Muscle layer of duodenum (tissue), 2 donors: Measurements from ENCODE around the gene ST6GALNAC4.

Experiments used
- H3K27ac ChIP-seq: one replicate; pipeline ENCODE4 v1.7.0; 2013; ENCODE audit warnings: mild to moderate bottlenecking, low read length
- H3K27me3 ChIP-seq: one replicate; pipeline ENCODE4 v1.7.0; 2013; ENCODE audit warnings: low read depth, mild to moderate bottlenecking, control low read depth, low read length
- H3K36me3 ChIP-seq, 2 donors: one replicate each; pipeline ENCODE4 v1.7.0; 2013; ENCODE audit warnings: low read length in 2 of 2, control low read depth in 1 of 2, mild to moderate bottlenecking in 1 of 2; ENCODE audit not compliant: insufficient read depth in 2 of 2, control insufficient read depth in 1 of 2
- H3K4me1 ChIP-seq, 2 donors: one replicate each; pipeline ENCODE4 v1.7.0; 2013; ENCODE audit warnings: low read length in 2 of 2, mild to moderate bottlenecking in 2 of 2, control low read depth in 1 of 2, moderate library complexity in 1 of 2; ENCODE audit not compliant: insufficient read depth in 2 of 2, control insufficient read depth in 1 of 2
- H3K4me3 ChIP-seq, 2 donors: one replicate each; pipeline ENCODE4 v1.7.0; 2013; ENCODE audit warnings: low read length in 2 of 2, low read depth in 1 of 2, mild to moderate bottlenecking in 1 of 2
- H3K9me3 ChIP-seq, 2 donors: one replicate each; pipeline ENCODE4 v1.7.0; 2013; ENCODE audit warnings: low read length in 2 of 2, control low read depth in 1 of 2, mild to moderate bottlenecking in 1 of 2; ENCODE audit not compliant: control insufficient read depth in 1 of 2
- donor health status: healthy.

ST6GALNAC4 gene

GRCh38 chr9:127945338-127945737, 28.5 kb upstream of the ST6GALNAC4 start:
- Histone ChIP-seq H3K9me3 (no peaks in the 10 kb centered on the region), H3K4me3 (no peak overlapping the region), H3K27ac (no peak overlapping the region), H3K27me3 (no peaks in the 10 kb centered on the region), H3K4me1 (peaks cover 0 to 36% of the 10 kb centered on the region in 2 donors), H3K36me3 (peaks cover 20 to 28% of the 10 kb centered on the region in 2 donors)

- no peak overlapping the region for H3K4me3 ChIP-seq
- peaks cover 0 to 32% of the 10 kb centered on the region in 2 donors for H3K4me1 ChIP-seq
- peaks cover 20 to 28% of the 10 kb centered on the region in 2 donors for H3K36me3 ChIP-seq
- no peak overlapping the region for H3K27ac ChIP-seq
- H3K27me3 ChIP-seq: no peaks in the 10 kb centered on the region
- H3K9me3 ChIP-seq: no peaks in the 10 kb centered on the region
Observed at GRCh38 chr9:127944586-127945218, 27.9 kb upstream of the ST6GALNAC4 start.

- Histone ChIP-seq H3K9me3 (no peaks in the 10 kb centered on the region), H3K27ac (no peak overlapping the region), H3K4me1 (peaks cover 0 to 28% of the 10 kb centered on the region in 2 donors), H3K36me3 (peaks cover 20 to 28% of the 10 kb centered on the region in 2 donors), H3K27me3 (no peaks in the 10 kb centered on the region), H3K4me3 (no peak overlapping the region)
Observed at GRCh38 chr9:127943731-127944144, 26.9 kb upstream of the ST6GALNAC4 start.

- peaks cover 19 to 27% of the 10 kb centered on the region in 2 donors for H3K36me3 ChIP-seq
Observed at GRCh38 chr9:127943011-127943662, 26.3 kb upstream of the ST6GALNAC4 start.

GRCh38 chr9:127942216-127943010, 25.6 kb upstream of the ST6GALNAC4 start:
- Histone ChIP-seq H3K36me3 (peaks cover 12 to 23% of the 10 kb centered on the region in 2 donors), H3K27ac (no peak overlapping the region)

More at GRCh38 chr9:127943011-127943662, 26.3 kb upstream of the ST6GALNAC4 start:
- H3K27ac ChIP-seq: no peak overlapping the region
- peaks cover 4 to 30% of the 10 kb centered on the region in 2 donors for H3K4me1 ChIP-seq
- no peaks in the 10 kb centered on the region for H3K9me3 ChIP-seq
- H3K27me3 ChIP-seq: no peaks in the 10 kb centered on the region
- H3K4me3 ChIP-seq: no peak overlapping the region

GRCh38 chr9:127941961-127942215, 25.0 kb upstream of the ST6GALNAC4 start:
- Histone ChIP-seq H3K27ac (no peak overlapping the region), H3K4me3 (no peak overlapping the region), H3K9me3 (no peaks in the 10 kb centered on the region), H3K36me3 (peaks cover 12 to 23% of the 10 kb centered on the region in 2 donors), H3K4me1 (peaks cover 9 to 40% of the 10 kb centered on the region in 2 donors), H3K27me3 (no peaks in the 10 kb centered on the region)

More at GRCh38 chr9:127942216-127943010, 25.6 kb upstream of the ST6GALNAC4 start:
- H3K4me3 ChIP-seq: no peak overlapping the region
- no peaks in the 10 kb centered on the region for H3K9me3 ChIP-seq
- no peaks in the 10 kb centered on the region for H3K27me3 ChIP-seq
- H3K4me1 ChIP-seq: peaks cover 6 to 35% of the 10 kb centered on the region in 2 donors

GRCh38 chr9:127941062-127941960, 24.5 kb upstream of the ST6GALNAC4 start:
- Histone ChIP-seq H3K4me3 (no peak overlapping the region), H3K36me3 (peaks cover 12 to 23% of the 10 kb centered on the region in 2 donors), H3K4me1 (peaks cover 15 to 41% of the 10 kb centered on the region in 2 donors), H3K27ac (no peak overlapping the region), H3K9me3 (no peaks in the 10 kb centered on the region), H3K27me3 (no peaks in the 10 kb centered on the region)

GRCh38 chr9:127940593-127940992, 23.8 kb upstream of the ST6GALNAC4 start:
- Histone ChIP-seq H3K4me3 (no peak overlapping the region), H3K9me3 (no peaks in the 10 kb centered on the region), H3K27ac (no peak overlapping the region), H3K36me3 (peaks cover 12 to 23% of the 10 kb centered on the region in 2 donors), H3K4me1 (peaks cover 16 to 46% of the 10 kb centered on the region in 2 donors), H3K27me3 (no peaks in the 10 kb centered on the region)

GRCh38 chr9:127938298-127938690, 21.5 kb upstream of the ST6GALNAC4 start:
- Histone ChIP-seq H3K4me3 (peak overlapping the region; percentile 86 to 93), H3K36me3 (peaks cover 3 to 22% of the 10 kb centered on the region in 2 donors), H3K4me1 (peaks cover 16 to 46% of the 10 kb centered on the region in 2 donors), H3K9me3 (no peaks in the 10 kb centered on the region), H3K27me3 (no peaks in the 10 kb centered on the region), H3K27ac (no peak overlapping the region)

GRCh38 chr9:127937388-127938297, 20.8 kb upstream of the ST6GALNAC4 start, which contains the start of gene DPM2:
Gene DPM2 (minus strand): TSS chr9:127937854. CDS start chr9:127937820, 34 bp downstream.
- Histone ChIP-seq H3K36me3 (peaks cover 3 to 15% of the 10 kb centered on the region in 2 donors), H3K27me3 (no peaks in the 10 kb centered on the region), H3K9me3 (no peaks in the 10 kb centered on the region), H3K4me3 (peak within 1 kb of the TSS; percentile 86 to 93), H3K27ac (peak within 1 kb of the TSS; percentile 48), H3K4me1 (peaks cover 16 to 39% of the 10 kb centered on the region in 2 donors)
